Endothelial cell of umbilical vein (primary cell): ENCODE measurements around the gene DCTD.

Experiments
- EZH2 ChIP-seq: IDR thresholded peaks from 2 replicates; pipeline ENCODE4 v1.6.1; 2012; ENCODE audit warnings: borderline replicate concordance, low read depth, mild to moderate bottlenecking, moderate library complexity, low read length, inconsistent platforms; ENCODE audit not compliant: severe bottlenecking
- FOS ChIP-seq: IDR thresholded peaks from 2 replicates; pipeline ENCODE4 v1.6.1; 2011; ENCODE audit warnings: mild to moderate bottlenecking, low read length, moderate library complexity, borderline replicate concordance; ENCODE audit not compliant: insufficient read depth
- POLR2A ChIP-seq: IDR thresholded peaks from 2 replicates; pipeline ENCODE4 v1.6.1; 2012; ENCODE audit warnings: low read depth, mild to moderate bottlenecking, control low read depth, low read length
- POLR2AphosphoS5 ChIP-seq: IDR thresholded peaks from 2 replicates; pipeline ENCODE4 v1.6.1; 2012; ENCODE audit warnings: low read depth, mild to moderate bottlenecking, control low read depth, low read length, moderate library complexity; ENCODE audit not compliant: insufficient read depth
- TF ChIP-seq, protein P1 (sequence below), 2 donors: IDR thresholded peaks; 1 replicate in 1 of 2; 2 replicates in 1 of 2; pipeline ENCODE4 v1.5.1; 2011; ENCODE audit warnings: low read length in 2 of 2, mild to moderate bottlenecking in 2 of 2, moderate library complexity in 2 of 2, control low read depth in 1 of 2, inconsistent platforms in 1 of 2, low read depth in 1 of 2; ENCODE audit not compliant: insufficient read depth in 1 of 2; ENCODE audit errors: extremely low read depth in 1 of 2
- TF ChIP-seq, protein P2 (sequence below): IDR thresholded peaks from 2 replicates; pipeline ENCODE4 v1.6.1; 2011; ENCODE audit not compliant: insufficient read depth, insufficient read length

DNA sequence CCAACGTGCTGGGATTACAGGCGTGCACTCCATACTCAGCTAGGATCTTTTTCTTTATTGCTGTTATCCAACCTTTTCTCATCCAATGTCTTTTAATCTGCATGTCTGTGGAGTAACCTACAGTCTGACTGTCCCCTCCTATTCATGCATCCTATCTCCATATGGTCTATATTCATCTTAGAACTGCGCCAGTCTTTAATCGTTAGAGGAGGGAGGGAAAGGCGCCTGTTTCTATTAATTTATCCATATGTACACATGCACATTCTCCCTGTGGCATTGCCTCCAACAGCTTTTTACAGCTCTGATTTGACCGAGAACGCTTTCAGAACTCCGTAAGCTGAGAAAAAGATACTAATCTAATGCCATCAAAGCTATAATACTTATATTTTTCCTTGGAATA is 9.8 kb downstream of the DCTD start:
- TF ChIP-seq EZH2: no peak
- TF ChIP-seq POLR2A: no peak
- TF ChIP-seq, protein P1, sequence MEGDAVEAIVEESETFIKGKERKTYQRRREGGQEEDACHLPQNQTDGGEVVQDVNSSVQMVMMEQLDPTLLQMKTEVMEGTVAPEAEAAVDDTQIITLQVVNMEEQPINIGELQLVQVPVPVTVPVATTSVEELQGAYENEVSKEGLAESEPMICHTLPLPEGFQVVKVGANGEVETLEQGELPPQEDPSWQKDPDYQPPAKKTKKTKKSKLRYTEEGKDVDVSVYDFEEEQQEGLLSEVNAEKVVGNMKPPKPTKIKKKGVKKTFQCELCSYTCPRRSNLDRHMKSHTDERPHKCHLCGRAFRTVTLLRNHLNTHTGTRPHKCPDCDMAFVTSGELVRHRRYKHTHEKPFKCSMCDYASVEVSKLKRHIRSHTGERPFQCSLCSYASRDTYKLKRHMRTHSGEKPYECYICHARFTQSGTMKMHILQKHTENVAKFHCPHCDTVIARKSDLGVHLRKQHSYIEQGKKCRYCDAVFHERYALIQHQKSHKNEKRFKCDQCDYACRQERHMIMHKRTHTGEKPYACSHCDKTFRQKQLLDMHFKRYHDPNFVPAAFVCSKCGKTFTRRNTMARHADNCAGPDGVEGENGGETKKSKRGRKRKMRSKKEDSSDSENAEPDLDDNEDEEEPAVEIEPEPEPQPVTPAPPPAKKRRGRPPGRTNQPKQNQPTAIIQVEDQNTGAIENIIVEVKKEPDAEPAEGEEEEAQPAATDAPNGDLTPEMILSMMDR (IDR thresholded peaks at IDR 0.05; ENCODE audit: extremely low read depth in 1 of 2, insufficient read depth in 1 of 2, low read depth in 1 of 2, low read length in 2 of 2): no peak
- TF ChIP-seq POLR2AphosphoS5: no peak
- TF ChIP-seq, protein P2, sequence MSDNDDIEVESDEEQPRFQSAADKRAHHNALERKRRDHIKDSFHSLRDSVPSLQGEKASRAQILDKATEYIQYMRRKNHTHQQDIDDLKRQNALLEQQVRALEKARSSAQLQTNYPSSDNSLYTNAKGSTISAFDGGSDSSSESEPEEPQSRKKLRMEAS: no peak
- TF ChIP-seq FOS: no peak
